WTC11 (cell line): ENCODE data around the gene TUBE1. TPM values are rescaled to one million over a fixed set of nuclear protein-coding genes. Genes with fewer than 3 reads are reported as not detected.

ENCODE experiments used
- ATAC-seq: fragments of 200-7000 bp; cut with Tn5 transposase; 2 replicates; pipeline ENCODE4 v1.10.0; 2021; ENCODE audit warnings: mild to moderate bottlenecking, moderate library complexity
- CTCF ChIA-PET: fragments of 300-600 bp; sonication (Branson Sonifier 250); formaldehyde crosslinking; loops from one replicate; lab custom pipeline; 2021; ENCODE audit warnings: antibody characterized with exemption; lab: Charles Lee
- POLR2A ChIA-PET: fragments of 350-600 bp; sonication (Branson Sonifier 250); formaldehyde crosslinking; loops from one replicate; lab custom pipeline; 2021; ENCODE audit warnings: antibody characterized with exemption; lab: Charles Lee
- DNase-seq: peaks from one replicate; pipeline ENCODE4 v3.0.0; 2021; ENCODE audit warnings: low spot score
- H3K27ac Mint-ChIP-seq: 2 replicates; pipeline ENCODE4 v1.8.0; 2021; ENCODE audit warnings: mixed read lengths
- H3K27me3 Mint-ChIP-seq: 2 replicates; pipeline ENCODE4 v1.8.0; 2021; ENCODE audit warnings: low read depth, mild to moderate bottlenecking, moderate library complexity, mixed read lengths
- H3K36me3 Mint-ChIP-seq: 2 replicates; pipeline ENCODE4 v1.8.0; 2021; ENCODE audit warnings: mixed read lengths
- H3K4me1 Mint-ChIP-seq: 2 replicates; pipeline ENCODE4 v1.8.0; 2022; ENCODE audit warnings: mixed read lengths
- H3K4me3 Mint-ChIP-seq: 2 replicates; pipeline ENCODE4 v1.8.0; 2021; ENCODE audit warnings: mild to moderate bottlenecking, moderate library complexity, mixed read lengths
- H3K9me3 Mint-ChIP-seq: 2 replicates; pipeline ENCODE4 v1.8.0; 2021; ENCODE audit warnings: mixed read lengths
- ARID4B ChIP-seq: sonication (generic); formaldehyde crosslinking; IDR thresholded peaks from 2 replicates; pipeline ENCODE4 v1.8.0; 2023; ENCODE audit warnings: missing genetic modification reagents, mild to moderate bottlenecking, borderline replicate concordance
- MLX ChIP-seq: sonication (generic); formaldehyde crosslinking; IDR thresholded peaks from 2 replicates; pipeline ENCODE4 v1.8.1; 2023; ENCODE audit warnings: mild to moderate bottlenecking, missing genetic modification reagents, moderate library complexity
- NFE2L1 ChIP-seq: sonication (generic); formaldehyde crosslinking; IDR thresholded peaks from 2 replicates; pipeline ENCODE4 v1.8.1; 2023; ENCODE audit warnings: missing genetic modification reagents
- NR2C2 ChIP-seq: sonication (generic); formaldehyde crosslinking; IDR thresholded peaks from 2 replicates; pipeline ENCODE4 v1.8.0; 2022; ENCODE audit warnings: mild to moderate bottlenecking, missing genetic modification reagents
- PRRX2 ChIP-seq: fragments of 250-450 bp; sonication (Bioruptor Pico); IDR thresholded peaks from 2 replicates; pipeline ENCODE4 v1.8.0; 2021; ENCODE audit warnings: mild to moderate bottlenecking
- RELA ChIP-seq: sonication (generic); formaldehyde crosslinking; IDR thresholded peaks from 2 replicates; pipeline ENCODE4 v1.8.1; 2022; ENCODE audit warnings: missing genetic modification reagents, mild to moderate bottlenecking, borderline replicate concordance
- SMAD4 ChIP-seq: sonication (generic); formaldehyde crosslinking; IDR thresholded peaks from 2 replicates; pipeline ENCODE4 v1.8.0; 2022; ENCODE audit warnings: mild to moderate bottlenecking, missing genetic modification reagents
- SP1 ChIP-seq: sonication (generic); formaldehyde crosslinking; conservative IDR thresholded peaks from 2 replicates; pipeline ENCODE4 v1.8.1; 2022; ENCODE audit warnings: missing genetic modification reagents
- TCF7 ChIP-seq: sonication (generic); formaldehyde crosslinking; IDR thresholded peaks from 2 replicates; pipeline ENCODE4 v1.8.0; 2022; ENCODE audit warnings: mild to moderate bottlenecking, low read depth, missing genetic modification reagents, moderate library complexity
- TEAD4 ChIP-seq: sonication (generic); formaldehyde crosslinking; IDR thresholded peaks from 2 replicates; pipeline ENCODE4 v1.8.0; 2022; ENCODE audit warnings: mild to moderate bottlenecking, missing genetic modification reagents
- TP53 ChIP-seq: sonication (generic); formaldehyde crosslinking; IDR thresholded peaks from 2 replicates; pipeline ENCODE4 v1.8.1; 2023; ENCODE audit warnings: mild to moderate bottlenecking, missing genetic modification reagents
- ZNF232 ChIP-seq: sonication (generic); formaldehyde crosslinking; IDR thresholded peaks from 2 replicates; pipeline ENCODE4 v1.8.0; 2022; ENCODE audit warnings: mild to moderate bottlenecking, missing genetic modification reagents
- ZNF317 ChIP-seq: sonication (generic); formaldehyde crosslinking; IDR thresholded peaks from 2 replicates; pipeline ENCODE4 v1.8.1; 2023; ENCODE audit warnings: low read depth, mild to moderate bottlenecking, moderate library complexity, missing genetic modification reagents, borderline replicate concordance
- ZNF416 ChIP-seq: fragments of 250-450 bp; sonication (Bioruptor Pico); IDR thresholded peaks from 2 replicates; pipeline ENCODE4 v1.9.0; 2021; ENCODE audit warnings: mild to moderate bottlenecking, inconsistent platforms
- ZNF671 ChIP-seq: fragments of 250-450 bp; sonication (Bioruptor Pico); IDR thresholded peaks from 2 replicates; pipeline ENCODE4 v1.8.0; 2021; ENCODE audit warnings: mild to moderate bottlenecking
- total RNA-seq: library from RNA; stranded (reverse); gene quantifications from 3 replicates; pipeline ENCODE4 v1.2.3, GENCODE V29; 2021
- TF ChIP-seq, protein P1 (sequence below): sonication (generic); formaldehyde crosslinking; IDR thresholded peaks from 2 replicates; pipeline ENCODE4 v1.8.1; 2022; ENCODE audit warnings: mild to moderate bottlenecking, missing genetic modification reagents, moderate library complexity, borderline replicate concordance
- TF ChIP-seq, protein P2 (sequence below): fragments of 250-450 bp; sonication (Bioruptor Pico); IDR thresholded peaks from 2 replicates; pipeline ENCODE4 v1.9.0; 2021; ENCODE audit warnings: mild to moderate bottlenecking
- TF ChIP-seq, protein P3 (sequence below): sonication (generic); formaldehyde crosslinking; conservative IDR thresholded peaks from 2 replicates; pipeline ENCODE4 v1.8.1; 2023; ENCODE audit warnings: mild to moderate bottlenecking, low read depth, missing genetic modification reagents, moderate library complexity
- TF ChIP-seq, protein P4 (sequence below): sonication (generic); formaldehyde crosslinking; conservative IDR thresholded peaks from 2 replicates; pipeline ENCODE4 v1.8.1; 2022; ENCODE audit warnings: mild to moderate bottlenecking, missing genetic modification reagents
- TF ChIP-seq, protein P5 (sequence below): sonication (generic); formaldehyde crosslinking; IDR thresholded peaks from 2 replicates; pipeline ENCODE4 v1.8.0; 2022; ENCODE audit warnings: mild to moderate bottlenecking, missing genetic modification reagents
- TF ChIP-seq, protein P6 (sequence below): sonication (generic); formaldehyde crosslinking; IDR thresholded peaks from 2 replicates; pipeline ENCODE4 v1.8.1; 2022; ENCODE audit warnings: low read depth, mild to moderate bottlenecking, moderate library complexity, missing genetic modification reagents, borderline replicate concordance

The TUBE1 gene
- total RNA-seq, 1 experiment from 2014 or later: 16.9 TPM

- Mint-ChIP-seq H3K36me3 (no peaks in the 10 kb centered on the region), H3K4me3 (no peak overlapping the region), H3K27ac (no peak overlapping the region), H3K27me3 (no peaks in the 10 kb centered on the region), H3K4me1 (peaks cover 8% of the 10 kb centered on the region), H3K9me3 (peaks cover under 1% of the 10 kb centered on the region; the same call in 1 of the 2 replicates)
- ATAC-seq: no peak
- ChIA-PET CTCF (interaction anchor here (0.6 to 2.6 kb wide), 11 partner anchors 8 to 782 kb away, joined by 3 to 19 read pairs (median 4); partner anchors contain the start of gene TRAF3IP2), POLR2A (interaction anchor here (0.6 kb wide), 1 partner anchor 240 kb away, joined by 3 read pairs; no protein-coding TSS in a partner anchor)
- DNase-seq: no peak
- TF ChIP-seq ZNF232 (CRISPR knock-in tag) (no peak), ARID4B (CRISPR knock-in tag) (no peak), ZNF416 (no peak), NR2C2 (CRISPR knock-in tag) (no peak), RELA (CRISPR knock-in tag) (no peak), TEAD4 (CRISPR knock-in tag) (no peak), TP53 (CRISPR knock-in tag) (no peak), ZNF671 (no peak), MLX (CRISPR knock-in tag) (no peak), ZNF317 (no peak), NFE2L1 (CRISPR knock-in tag) (no peak), SP1 (no peak), PRRX2 (CRISPR knock-in tag) (no peak)
- TF ChIP-seq, protein P1, sequence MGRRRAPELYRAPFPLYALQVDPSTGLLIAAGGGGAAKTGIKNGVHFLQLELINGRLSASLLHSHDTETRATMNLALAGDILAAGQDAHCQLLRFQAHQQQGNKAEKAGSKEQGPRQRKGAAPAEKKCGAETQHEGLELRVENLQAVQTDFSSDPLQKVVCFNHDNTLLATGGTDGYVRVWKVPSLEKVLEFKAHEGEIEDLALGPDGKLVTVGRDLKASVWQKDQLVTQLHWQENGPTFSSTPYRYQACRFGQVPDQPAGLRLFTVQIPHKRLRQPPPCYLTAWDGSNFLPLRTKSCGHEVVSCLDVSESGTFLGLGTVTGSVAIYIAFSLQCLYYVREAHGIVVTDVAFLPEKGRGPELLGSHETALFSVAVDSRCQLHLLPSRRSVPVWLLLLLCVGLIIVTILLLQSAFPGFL (CRISPR knock-in tag): no peak
- TF ChIP-seq, protein P2, sequence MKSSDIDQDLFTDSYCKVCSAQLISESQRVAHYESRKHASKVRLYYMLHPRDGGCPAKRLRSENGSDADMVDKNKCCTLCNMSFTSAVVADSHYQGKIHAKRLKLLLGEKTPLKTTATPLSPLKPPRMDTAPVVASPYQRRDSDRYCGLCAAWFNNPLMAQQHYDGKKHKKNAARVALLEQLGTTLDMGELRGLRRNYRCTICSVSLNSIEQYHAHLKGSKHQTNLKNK: no peak
- TF ChIP-seq, protein P3, sequence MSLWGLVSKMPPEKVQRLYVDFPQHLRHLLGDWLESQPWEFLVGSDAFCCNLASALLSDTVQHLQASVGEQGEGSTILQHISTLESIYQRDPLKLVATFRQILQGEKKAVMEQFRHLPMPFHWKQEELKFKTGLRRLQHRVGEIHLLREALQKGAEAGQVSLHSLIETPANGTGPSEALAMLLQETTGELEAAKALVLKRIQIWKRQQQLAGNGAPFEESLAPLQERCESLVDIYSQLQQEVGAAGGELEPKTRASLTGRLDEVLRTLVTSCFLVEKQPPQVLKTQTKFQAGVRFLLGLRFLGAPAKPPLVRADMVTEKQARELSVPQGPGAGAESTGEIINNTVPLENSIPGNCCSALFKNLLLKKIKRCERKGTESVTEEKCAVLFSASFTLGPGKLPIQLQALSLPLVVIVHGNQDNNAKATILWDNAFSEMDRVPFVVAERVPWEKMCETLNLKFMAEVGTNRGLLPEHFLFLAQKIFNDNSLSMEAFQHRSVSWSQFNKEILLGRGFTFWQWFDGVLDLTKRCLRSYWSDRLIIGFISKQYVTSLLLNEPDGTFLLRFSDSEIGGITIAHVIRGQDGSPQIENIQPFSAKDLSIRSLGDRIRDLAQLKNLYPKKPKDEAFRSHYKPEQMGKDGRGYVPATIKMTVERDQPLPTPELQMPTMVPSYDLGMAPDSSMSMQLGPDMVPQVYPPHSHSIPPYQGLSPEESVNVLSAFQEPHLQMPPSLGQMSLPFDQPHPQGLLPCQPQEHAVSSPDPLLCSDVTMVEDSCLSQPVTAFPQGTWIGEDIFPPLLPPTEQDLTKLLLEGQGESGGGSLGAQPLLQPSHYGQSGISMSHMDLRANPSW (CRISPR knock-in tag): no peak
Observed at GRCh38 chr6:112041535-112041934, 45.7 kb downstream of the TUBE1 start.

GRCh38 chr6:112040956-112041355 is 46.3 kb downstream of the TUBE1 start:
- peaks cover 8% of the 10 kb centered on the region for H3K4me1 Mint-ChIP-seq
- POLR2A ChIA-PET: no interaction called here
- H3K4me3 Mint-ChIP-seq: no peak overlapping the region
- H3K27ac Mint-ChIP-seq: no peak overlapping the region
- no peaks in the 10 kb centered on the region for H3K36me3 Mint-ChIP-seq
- CTCF ChIA-PET: interaction anchor here (0.8 to 2.6 kb wide), 9 partner anchors 9 to 782 kb away, joined by 3 to 19 read pairs (median 4); partner anchors contain the start of gene TRAF3IP2
- ATAC-seq (no peak), DNase-seq (no peak)
- TF ChIP-seq MLX (CRISPR knock-in tag) (no peak), SMAD4 (CRISPR knock-in tag) (no peak), TCF7 (CRISPR knock-in tag) (no peak)
- TF ChIP-seq, protein P4, sequence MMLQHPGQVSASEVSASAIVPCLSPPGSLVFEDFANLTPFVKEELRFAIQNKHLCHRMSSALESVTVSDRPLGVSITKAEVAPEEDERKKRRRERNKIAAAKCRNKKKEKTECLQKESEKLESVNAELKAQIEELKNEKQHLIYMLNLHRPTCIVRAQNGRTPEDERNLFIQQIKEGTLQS (CRISPR knock-in tag): no peak
- TF ChIP-seq, protein P5, sequence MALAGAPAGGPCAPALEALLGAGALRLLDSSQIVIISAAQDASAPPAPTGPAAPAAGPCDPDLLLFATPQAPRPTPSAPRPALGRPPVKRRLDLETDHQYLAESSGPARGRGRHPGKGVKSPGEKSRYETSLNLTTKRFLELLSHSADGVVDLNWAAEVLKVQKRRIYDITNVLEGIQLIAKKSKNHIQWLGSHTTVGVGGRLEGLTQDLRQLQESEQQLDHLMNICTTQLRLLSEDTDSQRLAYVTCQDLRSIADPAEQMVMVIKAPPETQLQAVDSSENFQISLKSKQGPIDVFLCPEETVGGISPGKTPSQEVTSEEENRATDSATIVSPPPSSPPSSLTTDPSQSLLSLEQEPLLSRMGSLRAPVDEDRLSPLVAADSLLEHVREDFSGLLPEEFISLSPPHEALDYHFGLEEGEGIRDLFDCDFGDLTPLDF (CRISPR knock-in tag): no peak
- TF ChIP-seq, protein P6, sequence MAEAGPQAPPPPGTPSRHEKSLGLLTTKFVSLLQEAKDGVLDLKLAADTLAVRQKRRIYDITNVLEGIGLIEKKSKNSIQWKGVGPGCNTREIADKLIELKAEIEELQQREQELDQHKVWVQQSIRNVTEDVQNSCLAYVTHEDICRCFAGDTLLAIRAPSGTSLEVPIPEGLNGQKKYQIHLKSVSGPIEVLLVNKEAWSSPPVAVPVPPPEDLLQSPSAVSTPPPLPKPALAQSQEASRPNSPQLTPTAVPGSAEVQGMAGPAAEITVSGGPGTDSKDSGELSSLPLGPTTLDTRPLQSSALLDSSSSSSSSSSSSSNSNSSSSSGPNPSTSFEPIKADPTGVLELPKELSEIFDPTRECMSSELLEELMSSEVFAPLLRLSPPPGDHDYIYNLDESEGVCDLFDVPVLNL (CRISPR knock-in tag): no peak
- no peaks in the 10 kb centered on the region for H3K9me3 Mint-ChIP-seq
- no peaks in the 10 kb centered on the region for H3K27me3 Mint-ChIP-seq
